IMR-90 (cell line): ENCODE data around the gene ARPC4. TPM values are rescaled to one million over a fixed set of nuclear protein-coding genes. Genes with fewer than 3 reads are reported as not detected.
A peak's percentile ranks its signal among the peaks of the same experiment; 100 is the strongest.

Experiments
- ATAC-seq: fragments of 200-7000 bp; cut with Tn5 transposase; 2 replicates; pipeline ENCODE4 v1.9.1; 2020; ENCODE audit warnings: low read depth, mild to moderate bottlenecking, moderate library complexity
- BruUV-seq: library from RNA; stranded (reverse); fragments of 400-500 nt; replicated peaks from 2 replicates; lab custom pipeline; 2021; lab: Mats Ljungman, UMichigan
- CTCF ChIA-PET: fragments of 300-600 bp; formaldehyde crosslinking; extraction: SDS; loops from one replicate; lab custom pipeline; 2021; ENCODE audit warnings: antibody characterized with exemption; lab: Yijun Ruan, JAX
- POLR2A ChIA-PET: fragments of 300-600 bp; sonication (Branson Sonifier 250); formaldehyde crosslinking; loops from one replicate; lab custom pipeline; 2022; ENCODE audit warnings: antibody characterized with exemption; ENCODE audit not compliant: unreplicated experiment; lab: Charles Lee
- DNase-seq: peaks from one replicate; pipeline ENCODE4 v3.0.0; 2013
- H2AFZ ChIP-seq: replicated peaks from 2 replicates; pipeline ENCODE3; 2013; ENCODE audit warnings: low read length, mild to moderate bottlenecking; ENCODE audit not compliant: poor library complexity
- H2AK5ac ChIP-seq: 2 replicates; pipeline ENCODE4 v1.6.1; 2013; ENCODE audit warnings: low read depth, low read length, inconsistent platforms
- H2AK9ac ChIP-seq: replicated peaks from 2 replicates; pipeline ENCODE3; 2013; ENCODE audit warnings: mild to moderate bottlenecking, low read depth, low read length, moderate library complexity; ENCODE audit not compliant: poor library complexity
- H2BK120ac ChIP-seq: 2 replicates; pipeline ENCODE4 v1.6.1; 2013; ENCODE audit warnings: low read depth, low read length, inconsistent platforms
- H2BK15ac ChIP-seq: 3 replicates; pipeline ENCODE4 v1.6.1; 2013; ENCODE audit warnings: low read depth, low read length, inconsistent platforms
- H2BK20ac ChIP-seq: 2 replicates; pipeline ENCODE4 v1.6.1; 2013; ENCODE audit warnings: low read depth, mild to moderate bottlenecking, inconsistent platforms, low read length, moderate library complexity
- H2BK5ac ChIP-seq: 2 replicates; pipeline ENCODE4 v1.6.1; 2013; ENCODE audit warnings: mild to moderate bottlenecking, low read depth, low read length, inconsistent platforms; ENCODE audit not compliant: poor library complexity, severe bottlenecking
- H3K14ac ChIP-seq: replicated peaks from 2 replicates; pipeline ENCODE4 v1.6.1; 2013; ENCODE audit warnings: low read depth, low read length, inconsistent platforms
- H3K18ac ChIP-seq: 2 replicates; pipeline ENCODE4 v1.6.1; 2013; ENCODE audit warnings: low read depth, low read length, control low read depth
- H3K23ac ChIP-seq: 2 replicates; pipeline ENCODE4 v1.6.1; 2013; ENCODE audit warnings: low read depth, low read length, inconsistent platforms
- H3K27ac ChIP-seq: 2 replicates; pipeline ENCODE4 v1.5.1; 2013; ENCODE audit warnings: mild to moderate bottlenecking, control low read depth, low read length; ENCODE audit not compliant: insufficient read depth
- H3K27me3 ChIP-seq: 2 replicates; pipeline ENCODE4 v1.6.1; 2013; ENCODE audit warnings: low read length; ENCODE audit not compliant: control insufficient read depth, insufficient read depth
- H3K36me3 ChIP-seq: 2 replicates; pipeline ENCODE4 v1.6.1; 2013; ENCODE audit warnings: low read length, mixed read lengths; ENCODE audit not compliant: control insufficient read depth, insufficient read depth
- H3K4ac ChIP-seq: 2 replicates; pipeline ENCODE4 v1.6.1; 2013; ENCODE audit warnings: low read depth, low read length, inconsistent platforms
- H3K4me1 ChIP-seq: 2 replicates; pipeline ENCODE4 v1.6.1; 2013; ENCODE audit warnings: low read length, mixed read lengths; ENCODE audit not compliant: control insufficient read depth, insufficient read depth
- H3K4me2 ChIP-seq: 2 replicates; pipeline ENCODE4 v1.6.1; 2013; ENCODE audit warnings: low read depth, mild to moderate bottlenecking, control low read depth, low read length, moderate library complexity
- H3K4me3 ChIP-seq: 2 replicates; pipeline ENCODE4 v1.5.1; 2013; ENCODE audit warnings: low read depth, mild to moderate bottlenecking, control low read depth, low read length, moderate library complexity; ENCODE audit not compliant: insufficient read depth
- H3K56ac ChIP-seq: 2 replicates; pipeline ENCODE4 v1.6.1; 2013; ENCODE audit warnings: low read length, inconsistent platforms; ENCODE audit not compliant: insufficient read depth; ENCODE audit errors: extremely low read depth
- H3K79me1 ChIP-seq, 2 experiments: 2 replicates each; pipeline ENCODE4 v1.6.1; 2013; ENCODE audit warnings: low read length in 2 of 2, inconsistent platforms in 1 of 2, low read depth in 1 of 2
- H3K9ac ChIP-seq: 2 replicates; pipeline ENCODE4 v1.6.1; 2013; ENCODE audit warnings: low read depth, low read length, control low read depth
- H3K9me1 ChIP-seq: 2 replicates; pipeline ENCODE4 v1.6.1; 2013; ENCODE audit warnings: low read length, inconsistent platforms; ENCODE audit not compliant: insufficient read depth
- H3K9me3 ChIP-seq: 2 replicates; pipeline ENCODE4 v1.6.1; 2013; ENCODE audit warnings: low read length; ENCODE audit not compliant: control insufficient read depth, insufficient read depth
- H4K20me1 ChIP-seq: 2 replicates; pipeline ENCODE4 v1.6.1; 2013; ENCODE audit warnings: low read length, inconsistent platforms; ENCODE audit not compliant: insufficient read depth
- H4K5ac ChIP-seq: 2 replicates; pipeline ENCODE4 v1.6.1; 2013; ENCODE audit warnings: mild to moderate bottlenecking, low read depth, low read length, control low read depth
- H4K8ac ChIP-seq, 2 experiments: 2 replicates each; pipeline ENCODE4 v1.6.1; 2013; ENCODE audit warnings: low read depth in 2 of 2, low read length in 2 of 2, control low read depth in 1 of 2, inconsistent platforms in 1 of 2
- H4K91ac ChIP-seq: 2 replicates; pipeline ENCODE4 v1.6.1; 2013; ENCODE audit warnings: low read depth, low read length, inconsistent platforms; ENCODE audit not compliant: insufficient read depth
- NFE2L2 ChIP-seq: fragments of 150-350 bp; IDR thresholded peaks from 2 replicates; pipeline ENCODE4 v1.6.1; 2016; ENCODE audit warnings: low read depth, mild to moderate bottlenecking, low read length
- USF2 ChIP-seq: fragments of 150-350 bp; IDR thresholded peaks from 2 replicates; pipeline ENCODE4 v1.6.1; 2017; ENCODE audit warnings: mild to moderate bottlenecking, antibody characterized with exemption, low read length, low read depth
- WGBS, 2 experiments: methylation state at CpG; one replicate each; pipeline versions ENCODE4 v1.1.5 to v1.1.7; 2013; ENCODE audit warnings: missing lambda C conversion rate in 2 of 2; ENCODE audit not compliant: insufficient read length in 1 of 2; ENCODE audit errors: extremely low coverage in 2 of 2; 5-methylcytosine and 5-hydroxymethylcytosine counted together
- dilution Hi-C: fragments of 300-500 bp; cut with HindIII; formaldehyde crosslinking; loops from one replicate; pipeline ENCODE4 v1.14.3; 2018; ENCODE audit warnings: low sequenced_read_pairs; ENCODE audit not compliant: unreplicated experiment
- in situ Hi-C: fragments of 300-500 bp; cut with MboI; formaldehyde crosslinking; loops from 3 replicates; pipeline ENCODE4 v1.14.3; 2019; ENCODE audit warnings: low sequenced_read_pairs, inconsistent platforms, mixed read lengths
- intact Hi-C: fragments of 100-400 bp; cut with micrococcal nuclease; formaldehyde crosslinking; loops from 2 replicates; pipeline ENCODE4 v1.10.0; 2022
- polyA plus RNA-seq, 3 experiments: library from polyadenylated mRNA; depleted of rRNA; stranded (reverse); fragments of >200 nt; gene quantifications; 2 replicates each; pipeline ENCODE4 v1.2.3, GENCODE V29; 2012; ENCODE audit warnings: low replicate concordance in 1 of 3
- total RNA-seq: library from RNA; depleted of rRNA; stranded (reverse); fragments of >200 nt; gene quantifications from 2 replicates; pipeline ENCODE4 v1.2.3, GENCODE V29; 2012

Gene ARPC4
- total and polyA plus RNA-seq, 2 of the 4 experiments (the other 2 are of a cell fraction) = 188 to 383 TPM

GRCh38 chr3:9765865-9766264 lies 27.0 kb upstream of the ARPC4 start:
- Histone ChIP-seq H3K23ac (no peak overlapping the region), H3K36me3 (peaks cover 10% of the 10 kb centered on the region), H2BK20ac (no peak overlapping the region), H3K9me1 (peaks cover 28% of the 10 kb centered on the region), H3K27ac (no peak overlapping the region), H4K20me1 (peaks cover 8% of the 10 kb centered on the region; the same call in 1 of the 2 replicates), H4K5ac (no peak overlapping the region), H2BK15ac (no peak overlapping the region), H2BK120ac (no peak overlapping the region), H3K56ac (no peak overlapping the region), H3K9ac (no peak overlapping the region), H3K14ac (no peak overlapping the region), H3K27me3 (no peaks in the 10 kb centered on the region), H4K8ac (no peak overlapping the region), H2BK5ac (no peak overlapping the region), H2AFZ (peak overlapping the region; percentile 21), H3K18ac (no peak overlapping the region), H3K4me1 (peaks cover 27% of the 10 kb centered on the region), H4K91ac (no peak overlapping the region), H2AK5ac (no peak overlapping the region), H3K4me2 (no peak overlapping the region), H3K4ac (no peak overlapping the region; the same call in 1 of the 2 replicates), H3K79me1 (peaks cover 16 to 49% of the 10 kb centered on the region in 2 experiments), H3K9me3 (no peaks in the 10 kb centered on the region), H3K4me3 (no peak overlapping the region), H2AK9ac (peak overlapping the region; percentile 18)
- in situ Hi-C loops (no loop called here), intact Hi-C loops (no loop called here), dilution Hi-C loops (no loop called here)
- WGBS, 2 experiments = 100% methylated on average over 1 of the region's 4 CpGs; no CpG with 5 or more reads in 1 of the 2 experiments
- ChIA-PET CTCF (no interaction called here), POLR2A (no interaction called here)
- no TSS peak for BruUV-seq
- no peak for DNase-seq
- no peak for ATAC-seq
- TF ChIP-seq USF2 = peak; percentile 87
- no peak for TF ChIP-seq NFE2L2
